Measurements from ENCODE around the gene AJAP1. TPM values are rescaled to one million over a fixed set of nuclear protein-coding genes. Genes with fewer than 3 reads are reported as not detected.

The AJAP1 gene
- total and polyA plus RNA-seq, 2 donors (not counting 1 experiment from before 2014, with no cell fraction given), result not detected

DNA sequence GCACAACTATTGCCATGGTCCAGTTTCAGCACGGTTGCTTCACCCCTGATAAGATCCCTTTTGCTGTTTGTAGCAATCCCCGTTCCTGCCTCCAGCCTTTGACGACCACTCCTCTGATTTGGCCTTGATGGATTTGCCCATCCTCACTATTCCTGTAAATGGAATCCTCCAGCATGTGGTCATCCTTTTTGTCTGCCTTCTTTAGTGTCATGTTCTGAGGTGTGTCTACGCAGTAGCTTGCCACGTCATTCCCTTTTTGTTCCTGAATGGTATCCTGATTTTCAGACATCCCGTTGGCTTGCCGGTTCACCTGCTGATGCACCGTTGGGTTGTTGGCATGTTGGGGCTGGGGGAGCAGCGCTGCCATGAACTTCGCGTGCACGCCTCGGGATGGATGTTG, 7.8 kb downstream of the AJAP1 start:
- no peak overlapping the region for H3K27ac ChIP-seq (ENCODE audit: low read length in 2 of 2)
- no peaks in the 10 kb centered on the region for H3K4me1 ChIP-seq (ENCODE audit: control insufficient read depth in 2 of 2, insufficient read depth in 2 of 2, low read length in 2 of 2)
- CTCF ChIA-PET, result no interaction called here
- POLR2A ChIA-PET, result no interaction called here
- H3K4me1 Mint-ChIP-seq, result no peaks in the 10 kb centered on the region
- no peaks in the 10 kb centered on the region for H3K9me3 Mint-ChIP-seq (ENCODE audit: insufficient read depth)
- peaks cover 36% of the 10 kb centered on the region for H3K27me3 Mint-ChIP-seq
- no peak for ATAC-seq (ENCODE audit: low read depth)
- intact Hi-C loops (cut with micrococcal nuclease), result no loop called here
- no peak for DNase-seq
- no peak overlapping the region for H3K4me2 ChIP-seq (replicated peaks; ENCODE audit: low read depth, low read length, poor library complexity, severe bottlenecking)
- H2AFZ ChIP-seq (ENCODE audit: insufficient read depth, low read depth, low read length, poor library complexity, severe bottlenecking), result no peak overlapping the region
- 87% methylated on average over 11 of the region's 13 CpGs for WGBS (ENCODE audit: insufficient coverage)
- peaks cover 0 to 16% (median 4%) of the 10 kb centered on the region in 4 experiments for H3K27me3 ChIP-seq (replicated peaks in 1 of 4; ENCODE audit: control extremely low read depth in 1 of 4, control insufficient read depth in 3 of 4, insufficient read depth in 4 of 4, low read length in 3 of 4)
- no peaks in the 10 kb centered on the region for H3K79me2 ChIP-seq (ENCODE audit: control insufficient read depth, insufficient read depth, low read length)
- no peaks in the 10 kb centered on the region for H4K20me1 ChIP-seq (ENCODE audit: control insufficient read depth, insufficient read depth, low read length, poor library complexity, severe bottlenecking)
- H3K4me3 Mint-ChIP-seq, result no peak overlapping the region
- H3K4me3 ChIP-seq (ENCODE audit: control extremely low read depth in 1 of 5, extremely low read depth in 1 of 5, insufficient read depth in 1 of 5, low read depth in 2 of 5, low read length in 4 of 5), result no peak overlapping the region
- H3K27ac Mint-ChIP-seq, result no peak overlapping the region
- H3K36me3 ChIP-seq (replicated peaks in 1 of 2; ENCODE audit: control extremely low read depth in 1 of 2, control insufficient read depth in 1 of 2, extremely low read depth in 1 of 2, insufficient read depth in 2 of 2, low read length in 1 of 2), result no peaks in the 10 kb centered on the region
- H3K9ac ChIP-seq (ENCODE audit: low read length), result no peak overlapping the region
- TF ChIP-seq EZH2 (IDR thresholded peaks at IDR 0.05; ENCODE audit: borderline replicate concordance, insufficient read depth, low read depth, low read length, poor library complexity, severe bottlenecking), result no peak
- TF ChIP-seq, protein P1, sequence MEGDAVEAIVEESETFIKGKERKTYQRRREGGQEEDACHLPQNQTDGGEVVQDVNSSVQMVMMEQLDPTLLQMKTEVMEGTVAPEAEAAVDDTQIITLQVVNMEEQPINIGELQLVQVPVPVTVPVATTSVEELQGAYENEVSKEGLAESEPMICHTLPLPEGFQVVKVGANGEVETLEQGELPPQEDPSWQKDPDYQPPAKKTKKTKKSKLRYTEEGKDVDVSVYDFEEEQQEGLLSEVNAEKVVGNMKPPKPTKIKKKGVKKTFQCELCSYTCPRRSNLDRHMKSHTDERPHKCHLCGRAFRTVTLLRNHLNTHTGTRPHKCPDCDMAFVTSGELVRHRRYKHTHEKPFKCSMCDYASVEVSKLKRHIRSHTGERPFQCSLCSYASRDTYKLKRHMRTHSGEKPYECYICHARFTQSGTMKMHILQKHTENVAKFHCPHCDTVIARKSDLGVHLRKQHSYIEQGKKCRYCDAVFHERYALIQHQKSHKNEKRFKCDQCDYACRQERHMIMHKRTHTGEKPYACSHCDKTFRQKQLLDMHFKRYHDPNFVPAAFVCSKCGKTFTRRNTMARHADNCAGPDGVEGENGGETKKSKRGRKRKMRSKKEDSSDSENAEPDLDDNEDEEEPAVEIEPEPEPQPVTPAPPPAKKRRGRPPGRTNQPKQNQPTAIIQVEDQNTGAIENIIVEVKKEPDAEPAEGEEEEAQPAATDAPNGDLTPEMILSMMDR (IDR thresholded peaks at IDR 0.05), result no peak
- H3K9me3 ChIP-seq (ENCODE audit: control extremely low read depth in 1 of 3, control insufficient read depth in 2 of 3, insufficient read depth in 1 of 3, low read length in 2 of 3), result peaks cover 0 to 8% (median 0%) of the 10 kb centered on the region in 3 donors

DNA sequence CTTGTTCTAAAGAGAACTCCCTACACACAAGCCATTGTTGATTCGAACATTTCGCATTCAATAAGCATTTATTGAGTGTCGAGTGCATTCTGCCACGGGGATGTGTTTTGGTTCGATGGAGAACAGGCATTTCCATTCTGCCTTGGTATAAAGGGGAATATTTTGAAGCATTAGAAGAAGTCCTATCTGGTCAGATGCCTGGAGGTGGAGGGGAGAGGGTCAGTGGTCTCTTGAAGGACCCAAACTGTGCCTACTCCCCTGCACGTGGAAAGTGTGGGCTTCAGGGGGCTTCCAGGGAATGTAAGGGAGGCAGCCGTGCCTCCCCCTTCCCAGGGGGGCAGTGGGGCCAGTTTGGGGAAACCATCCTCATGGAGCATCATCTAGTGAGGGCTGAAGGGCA, 8.3 kb downstream of the AJAP1 start:
- no peak for TF ChIP-seq EZH2 (IDR thresholded peaks at IDR 0.05; ENCODE audit: borderline replicate concordance, insufficient read depth, low read depth, low read length, poor library complexity, severe bottlenecking)
- TF ChIP-seq, protein P1 (IDR thresholded peaks at IDR 0.05), result no peak
- H3K4me3 ChIP-seq (ENCODE audit: control extremely low read depth in 1 of 5, extremely low read depth in 1 of 5, insufficient read depth in 1 of 5, low read depth in 2 of 5, low read length in 4 of 5), result no peak overlapping the region
- Mint-ChIP-seq H3K27ac (no peak overlapping the region), H3K4me3 (no peak overlapping the region), H3K27me3 (peaks cover 35% of the 10 kb centered on the region), H3K4me1 (no peaks in the 10 kb centered on the region), H3K9me3 (ENCODE audit: insufficient read depth) (no peaks in the 10 kb centered on the region)
- H3K27me3 ChIP-seq (replicated peaks in 1 of 4; ENCODE audit: control extremely low read depth in 1 of 4, control insufficient read depth in 3 of 4, insufficient read depth in 4 of 4, low read length in 3 of 4), result peaks cover 0 to 15% (median 2%) of the 10 kb centered on the region in 4 experiments
- DNase-seq (no peak), ATAC-seq (ENCODE audit: low read depth) (no peak)
- no peaks in the 10 kb centered on the region for H3K4me1 ChIP-seq (ENCODE audit: control insufficient read depth in 2 of 2, insufficient read depth in 2 of 2, low read length in 2 of 2)
- H4K20me1 ChIP-seq (ENCODE audit: control insufficient read depth, insufficient read depth, low read length, poor library complexity, severe bottlenecking), result no peaks in the 10 kb centered on the region
- POLR2A ChIA-PET, result no interaction called here
- no peaks in the 10 kb centered on the region for H3K79me2 ChIP-seq (ENCODE audit: control insufficient read depth, insufficient read depth, low read length)
- H3K27ac ChIP-seq (ENCODE audit: low read length in 2 of 2), result no peak overlapping the region
- no peak overlapping the region for H3K4me2 ChIP-seq (replicated peaks; ENCODE audit: low read depth, low read length, poor library complexity, severe bottlenecking)
- H2AFZ ChIP-seq (ENCODE audit: insufficient read depth, low read depth, low read length, poor library complexity, severe bottlenecking), result no peak overlapping the region
- H3K36me3 ChIP-seq (replicated peaks in 1 of 2; ENCODE audit: control extremely low read depth in 1 of 2, control insufficient read depth in 1 of 2, extremely low read depth in 1 of 2, insufficient read depth in 2 of 2, low read length in 1 of 2), result no peaks in the 10 kb centered on the region
- intact Hi-C loops (cut with micrococcal nuclease), result no loop called here
- H3K9ac ChIP-seq (ENCODE audit: low read length), result no peak overlapping the region
- WGBS (ENCODE audit: insufficient coverage), result 85% methylated on average over 6 of the region's 7 CpGs
- CTCF ChIA-PET, result no interaction called here
- H3K9me3 ChIP-seq (ENCODE audit: control extremely low read depth in 1 of 3, control insufficient read depth in 2 of 3, insufficient read depth in 1 of 3, low read length in 2 of 3), result peaks cover 0 to 9% (median 0%) of the 10 kb centered on the region in 3 donors

All from B cell (primary cell).